HepG2 (cell line): ENCODE results near the gene ZFYVE27. TPM values are rescaled to one million over a fixed set of nuclear protein-coding genes. Genes with fewer than 3 reads are reported as not detected.

Source experiments
- AHR ChIP-seq: IDR thresholded peaks from 2 replicates; pipeline ENCODE4 v1.6.1; 2018; ENCODE audit warnings: missing genetic modification reagents, missing compliant biosample characterization
- ARID2 ChIP-seq: sonication (generic); formaldehyde crosslinking; IDR thresholded peaks from 2 replicates; pipeline ENCODE4 v1.8.1; 2022; ENCODE audit warnings: mild to moderate bottlenecking, missing genetic modification reagents, borderline replicate concordance
- CEBPG ChIP-seq: IDR thresholded peaks from 2 replicates; pipeline ENCODE4 v1.6.1; 2016
- CERS6 ChIP-seq: sonication (generic); formaldehyde crosslinking; IDR thresholded peaks from 2 replicates; pipeline ENCODE4 v1.5.0; 2020; ENCODE audit warnings: missing genetic modification reagents
- FOXA1 ChIP-seq, 2 experiments: fragments of 450-650 bp in 1 of 2; sonication (generic) in 1 of 2; formaldehyde crosslinking in 1 of 2; IDR thresholded peaks; 2 replicates each; pipeline versions ENCODE4 v1.4.0 to v1.6.1; 2016 to 2020; ENCODE audit warnings: missing genetic modification reagents in 1 of 2
- IRF2 ChIP-seq: IDR thresholded peaks from 2 replicates; pipeline ENCODE4 v1.6.1; 2018; ENCODE audit warnings: missing genetic modification reagents, missing compliant biosample characterization
- KLF16 ChIP-seq, 2 experiments: sonication (generic) in 1 of 2; formaldehyde crosslinking in 1 of 2; IDR thresholded peaks; 2 replicates each; pipeline versions ENCODE4 v1.6.1 to v1.8.0; 2016 to 2023; ENCODE audit warnings: missing genetic modification reagents in 2 of 2, missing compliant biosample characterization in 1 of 2
- POLR2G ChIP-seq: fragments of 200-400 bp; formaldehyde crosslinking; IDR thresholded peaks from 2 replicates; pipeline ENCODE4 v1.6.1; 2018; ENCODE audit warnings: mild to moderate bottlenecking, low read depth, low read length, moderate library complexity
- PRDM10 ChIP-seq: sonication (generic); formaldehyde crosslinking; IDR thresholded peaks from 2 replicates; pipeline ENCODE4 v1.4.0; 2020; ENCODE audit warnings: low read depth, missing genetic modification reagents
- RFX5 ChIP-seq: IDR thresholded peaks from 2 replicates; pipeline ENCODE4 v1.6.1; 2011; ENCODE audit warnings: low read depth, low read length, improper control_type of control experiment
- SAFB2 ChIP-seq: sonication (generic); formaldehyde crosslinking; IDR thresholded peaks from 2 replicates; pipeline ENCODE4 v1.5.1; 2020; ENCODE audit warnings: missing genetic modification reagents, low read depth, mild to moderate bottlenecking, borderline replicate concordance
- THAP11 ChIP-seq: IDR thresholded peaks from 2 replicates; pipeline ENCODE4 v1.6.1; 2016; ENCODE audit warnings: missing biosample characterization, missing genetic modification reagents
- THAP7 ChIP-seq: sonication (generic); formaldehyde crosslinking; IDR thresholded peaks from 2 replicates; pipeline ENCODE4 v1.8.1; 2023; ENCODE audit warnings: mild to moderate bottlenecking, missing genetic modification reagents
- TIGD3 ChIP-seq: sonication (generic); formaldehyde crosslinking; IDR thresholded peaks from 2 replicates; pipeline ENCODE4 v1.5.1; 2020; ENCODE audit warnings: mild to moderate bottlenecking, missing genetic modification reagents, borderline replicate concordance
- UBTF ChIP-seq: sonication (generic); formaldehyde crosslinking; IDR thresholded peaks from 2 replicates; pipeline ENCODE4 v1.4.0; 2020; ENCODE audit warnings: mild to moderate bottlenecking, missing genetic modification reagents
- ZBTB2 ChIP-seq: sonication (generic); formaldehyde crosslinking; IDR thresholded peaks from 2 replicates; pipeline ENCODE4 v1.8.0; 2022; ENCODE audit warnings: low read depth, missing genetic modification reagents
- ZNF33A ChIP-seq: sonication (generic); formaldehyde crosslinking; IDR thresholded peaks from 2 replicates; pipeline ENCODE4 v1.5.1; 2020; ENCODE audit warnings: missing genetic modification reagents, mild to moderate bottlenecking, moderate library complexity, borderline replicate concordance
- ZNF501 ChIP-seq: sonication (generic); formaldehyde crosslinking; IDR thresholded peaks from 2 replicates; pipeline ENCODE4 v1.5.1; 2020; ENCODE audit warnings: mild to moderate bottlenecking, moderate library complexity, missing genetic modification reagents
- ZNF615 ChIP-seq: sonication (generic); formaldehyde crosslinking; IDR thresholded peaks from 2 replicates; pipeline ENCODE4 v1.5.0; 2020; ENCODE audit warnings: mild to moderate bottlenecking, missing genetic modification reagents, borderline replicate concordance
- polyA plus RNA-seq, 8 experiments: library from polyadenylated mRNA; depleted of rRNA in 3 of 8; stranded (reverse) in 7 of 8; unstranded in 1 of 8; fragments of >200 nt; fragmentation: Illumina TruSeq in 4 of 8; extraction: Trizol in 4 of 8; gene quantifications; 2 replicates each; pipeline versions ENCODE4 v1.2.1 to v1.2.3, GENCODE V29; 2011 to 2016; ENCODE audit warnings: low read depth in 4 of 8, missing spikeins in 1 of 8, mixed read lengths in 1 of 8; ENCODE audit not compliant: insufficient read depth in 1 of 8
- total RNA-seq, 5 experiments: library from RNA; depleted of rRNA; stranded (reverse); fragments of >200 nt; fragmentation: Illumina TruSeq; extraction: Trizol; gene quantifications; 2 replicates each; pipeline ENCODE4 v1.2.3, GENCODE V29; 2016; ENCODE audit warnings: low read depth in 1 of 5

ZFYVE27 gene
- total and polyA plus RNA-seq, 2 of the 13 experiments (the other 11 are each of a cell fraction or from before 2014, with no cell fraction given) = 19.7 to 20.5 TPM

- TF ChIP-seq POLR2G = no peak
- TF ChIP-seq KLF16 (CRISPR knock-in tag; IDR thresholded peaks at IDR 0.05) = no peak
- no peak for TF ChIP-seq ZNF615 (CRISPR knock-in tag)
- TF ChIP-seq THAP11 (CRISPR knock-in tag) = no peak
- TF ChIP-seq CERS6 (CRISPR knock-in tag) = no peak
- no peak for TF ChIP-seq ZNF33A (CRISPR knock-in tag)
- 0 out of 2 replicates have a peak, but pooled peaks have one; percentile 21 for TF ChIP-seq CEBPG (CRISPR knock-in tag)
- TF ChIP-seq THAP7 (CRISPR knock-in tag) = 0 out of 2 replicates have a peak, but pooled peaks have one; percentile 0
- TF ChIP-seq TIGD3 (CRISPR knock-in tag) = no peak
- no peak for TF ChIP-seq ZNF501 (CRISPR knock-in tag)
- no peak for TF ChIP-seq RFX5
- TF ChIP-seq ARID2 (CRISPR knock-in tag) = 0 out of 2 replicates have a peak, but pooled peaks have one; percentile 39
- no peak for TF ChIP-seq PRDM10
- TF ChIP-seq AHR = no peak
- no peak for TF ChIP-seq UBTF (CRISPR knock-in tag)
- TF ChIP-seq FOXA1 (IDR thresholded peaks at IDR 0.05) = no peak
- no peak for TF ChIP-seq FOXA1 (CRISPR knock-in tag; IDR thresholded peaks at IDR 0.05)
- no peak for TF ChIP-seq ZBTB2 (CRISPR knock-in tag)
- TF ChIP-seq SAFB2 (CRISPR knock-in tag) = no peak
- no peak for TF ChIP-seq IRF2 (CRISPR knock-in tag)
These were observed 890 bp downstream of the ZFYVE27 start (continued) for GRCh38 chr10:97737770-97738265.
